GM12878 (cell line): ENCODE data around the gene PTS. TPM values are rescaled to one million over a fixed set of nuclear protein-coding genes. Genes with fewer than 3 reads are reported as not detected.

Experiments
- ATAC-seq: fragments of 200-7000 bp; cut with Tn5 transposase; 3 replicates; pipeline ENCODE4 v1.9.1; 2020; ENCODE audit warnings: mild to moderate bottlenecking, moderate library complexity
- Bru-seq: library from RNA; stranded (reverse); fragments of 400-500 nt; gene quantifications from one replicate; lab custom pipeline; 2021; lab: Mats Ljungman, UMichigan
- BruChase-seq, 2 experiments: library from RNA; stranded (reverse); fragments of 400-500 nt; gene quantifications; one replicate each; lab custom pipeline; 2021; lab: Mats Ljungman, UMichigan
- BruUV-seq: library from RNA; stranded (reverse); fragments of 400-500 nt; replicated peaks from 2 replicates; lab custom pipeline; 2021; lab: Mats Ljungman, UMichigan
- CTCF ChIA-PET: fragments of 300-600 bp; sonication (Branson Sonifier 250); formaldehyde crosslinking; extraction: SDS; loops from one replicate; lab custom pipeline; 2021; ENCODE audit warnings: inconsistent platforms; lab: Yijun Ruan, JAX
- POLR2A ChIA-PET: fragments of 350-600 bp; formaldehyde crosslinking; extraction: SDS; loops from one replicate; lab custom pipeline; 2021; ENCODE audit warnings: inconsistent platforms; lab: Charles Lee
- RAD21 ChIA-PET: fragments of 300-600 bp; sonication (Branson Sonifier 250); formaldehyde crosslinking; loops from one replicate; lab custom pipeline; 2023; ENCODE audit warnings: antibody characterized with exemption; ENCODE audit not compliant: unreplicated experiment; lab: Charles Lee
- SMC1A ChIA-PET: fragments of 300-600 bp; sonication (Branson Sonifier 250); formaldehyde crosslinking; loops from one replicate; lab custom pipeline; 2023; ENCODE audit not compliant: unreplicated experiment, uncharacterized antibody; lab: Charles Lee
- DNase-seq: peaks from one replicate; pipeline ENCODE4 v3.0.0-alpha.2; 2011; ENCODE audit warnings: low read depth, low spot score
- FAIRE-seq: peaks from 3 replicates; lab custom pipeline; 2011; peaks lifted over from hg19 to GRCh38; lab: Jason Lieb, UNC
- H2AFZ ChIP-seq: 2 replicates; pipeline ENCODE4 v1.6.0; 2011; ENCODE audit warnings: low read depth, low read length, control low read depth; ENCODE audit not compliant: control insufficient read depth
- H3K27ac ChIP-seq: 2 replicates; pipeline ENCODE4 v1.5.1; 2011; ENCODE audit warnings: control low read depth; ENCODE audit not compliant: control insufficient read depth, insufficient read depth
- H3K27me3 ChIP-seq, 2 experiments: replicated peaks in 1 of 2; 2 replicates each; pipeline versions ENCODE4 v1.6.0 to v1.6.1; 2011; ENCODE audit warnings: low read length in 1 of 2; ENCODE audit not compliant: control insufficient read depth in 2 of 2, insufficient read depth in 2 of 2
- H3K36me3 ChIP-seq, 2 experiments: 2 replicates each; pipeline ENCODE4 v1.5.1; 2011; ENCODE audit warnings: low read length in 1 of 2; ENCODE audit not compliant: control insufficient read depth in 2 of 2, insufficient read depth in 2 of 2
- H3K4me1 ChIP-seq: 2 replicates; pipeline ENCODE4 v1.6.1; 2011; ENCODE audit warnings: mild to moderate bottlenecking, low read length, moderate library complexity, mixed read lengths; ENCODE audit not compliant: control insufficient read depth, insufficient read depth
- H3K4me2 ChIP-seq: 2 replicates; pipeline ENCODE4 v1.6.0; 2011; ENCODE audit warnings: control low read depth; ENCODE audit not compliant: control insufficient read depth, insufficient read depth
- H3K4me3 ChIP-seq: fragments of 200-600 bp; sonication (generic); 2 replicates; pipeline ENCODE4 v1.5.1; 2016
- H3K79me2 ChIP-seq: 2 replicates; pipeline ENCODE4 v1.6.0; 2011; ENCODE audit warnings: low read length; ENCODE audit not compliant: control insufficient read depth, insufficient read depth
- H3K9ac ChIP-seq: 2 replicates; pipeline ENCODE4 v1.8.0; 2011; ENCODE audit warnings: low read length, control low read depth, mixed read lengths; ENCODE audit not compliant: control insufficient read depth, insufficient read depth
- H3K9me3 ChIP-seq: replicated peaks from 3 replicates; pipeline ENCODE4 v1.5.1; 2011; ENCODE audit warnings: mild to moderate bottlenecking, low read length; ENCODE audit not compliant: control insufficient read depth, insufficient read depth
- H4K20me1 ChIP-seq: 2 replicates; pipeline ENCODE4 v1.6.0; 2011; ENCODE audit not compliant: control insufficient read depth, insufficient read depth
- FOXM1 ChIP-seq: IDR thresholded peaks from 2 replicates; pipeline ENCODE4 v1.6.1; 2012; ENCODE audit warnings: low read depth, mild to moderate bottlenecking, inconsistent platforms, low read length, moderate library complexity
- NFYA ChIP-seq: IDR thresholded peaks from 2 replicates; pipeline ENCODE4 v1.6.1; 2011; ENCODE audit warnings: low read depth, mild to moderate bottlenecking, low read length, improper control_type of control experiment, borderline replicate concordance
- NFYB ChIP-seq: IDR thresholded peaks from 2 replicates; pipeline ENCODE4 v1.6.1; 2011; ENCODE audit warnings: low read depth, mild to moderate bottlenecking, low read length, improper control_type of control experiment, moderate library complexity; ENCODE audit not compliant: insufficient read depth
- NKRF ChIP-seq: fragments of 450-650 bp; conservative IDR thresholded peaks from 2 replicates; pipeline ENCODE4 v1.6.1; 2017; ENCODE audit warnings: mild to moderate bottlenecking, moderate library complexity
- POLR2AphosphoS2 ChIP-seq: IDR thresholded peaks from 2 replicates; pipeline ENCODE4 v1.6.1; 2011; ENCODE audit warnings: low read depth, mild to moderate bottlenecking, low read length, improper control_type of control experiment, moderate library complexity
- POU2F2 ChIP-seq: IDR thresholded peaks from 3 replicates; pipeline ENCODE4 v1.6.1; 2011; ENCODE audit warnings: low read depth, mild to moderate bottlenecking, low read length, borderline replicate concordance
- REST ChIP-seq: IDR thresholded peaks from 2 replicates; pipeline ENCODE4 v1.6.1; 2012; ENCODE audit warnings: mild to moderate bottlenecking, low read depth, low read length
- SIN3A ChIP-seq: IDR thresholded peaks from 2 replicates; pipeline ENCODE4 v1.6.1; 2012; ENCODE audit warnings: low read depth, low read length, improper control_type of control experiment
- SRF ChIP-seq, 2 experiments: IDR thresholded peaks; 2 replicates each; pipeline ENCODE4 v1.6.1; 2011; ENCODE audit warnings: low read depth in 2 of 2, low read length in 2 of 2, mild to moderate bottlenecking in 1 of 2, moderate library complexity in 1 of 2
- ZNF274 ChIP-seq: IDR thresholded peaks from one replicate; pipeline ENCODE4 v1.8.0; 2011; ENCODE audit not compliant: insufficient read length, insufficient read depth
- WGBS: methylation state at CpG from one replicate; pipeline ENCODE4 v1.1.6; 2016; ENCODE audit warnings: low lambda C conversion rate; ENCODE audit not compliant: insufficient replicate concordance, insufficient coverage; ENCODE audit errors: missing lambda C conversion rate; 5-methylcytosine and 5-hydroxymethylcytosine counted together
- in situ Hi-C: fragments of 300-500 bp; cut with MboI; formaldehyde crosslinking; loops from 9 replicates; pipeline ENCODE4 v1.14.3; 2018; ENCODE audit warnings: mixed read lengths
- intact Hi-C: fragments of 100-400 bp; cut with micrococcal nuclease; formaldehyde crosslinking; loops from one replicate; pipeline ENCODE4 v1.14.2; 2022; ENCODE audit not compliant: unreplicated experiment
- long read RNA-seq, 2 experiments: library from polyadenylated mRNA; unstranded; transcript quantifications; one replicate each; pipeline ENCODE4 v2.0.0, GENCODE V29; 2019 to 2020
- polyA minus RNA-seq, 3 experiments: library from RNA; depleted of rRNA, polyadenylated mRNA; stranded (reverse); fragments of >200 nt; gene quantifications; 2 replicates each; pipeline ENCODE4 v1.2.3, GENCODE V29; 2011
- polyA plus RNA-seq, 11 experiments: library from polyadenylated mRNA; depleted of rRNA in 4 of 11; unstranded in 6 of 11; stranded (reverse) in 5 of 11; fragments of >200 nt; fragmentation: Nextera tagmentation in 4 of 11; fragmentation: Illumina TruSeq in 1 of 11; extraction: Ambion mirVana in 4 of 11; extraction: Trizol in 1 of 11; gene quantifications; 1 replicate in 1 of 11; 2 replicates in 10 of 11; pipeline versions ENCODE4 v1.2.1 to v1.2.3, GENCODE V29; 2011 to 2016; ENCODE audit warnings: inconsistent platforms in 2 of 11, missing spikeins in 2 of 11, low read depth in 1 of 11
- total RNA-seq, 4 experiments: library from RNA; depleted of rRNA in 3 of 4; stranded (reverse); fragments of >200 nt in 3 of 4; fragmentation: Illumina TruSeq in 1 of 4; extraction: Trizol in 1 of 4; gene quantifications; 2 replicates each; pipeline versions ENCODE4 v1.2.1 to v1.2.3, GENCODE V29; 2013 to 2021

PTS gene
- total RNA-seq (2013; cell fraction: nucleolus; rRNA removed) = 43.8 and 49.1 TPM in 2 replicates
- total RNA-seq (2014; rRNA removed) (11.7 and 16.9 TPM in 2 replicates), total RNA-seq (2014; rRNA removed; fragmentation: Illumina TruSeq; extraction: Trizol) (13.1 and 13.2 TPM in 2 replicates), total RNA-seq (2021) (12.3 and 14.0 TPM in 2 replicates), polyA plus RNA-seq (2011; rRNA removed) (15.0 and 20.2 TPM in 2 replicates), polyA plus RNA-seq (2014; fragmentation: Illumina TruSeq; extraction: Trizol) (11.9 and 12.4 TPM in 2 replicates), polyA plus RNA-seq (2014; fragmentation: Nextera tagmentation; extraction: Ambion mirVana) (10 to 100 TPM; 45.0 to 47.6 TPM), polyA plus RNA-seq (2014; rRNA removed) (15.5 and 15.9 TPM in 2 replicates), polyA plus RNA-seq (2016; fragmentation: Nextera tagmentation; extraction: Ambion mirVana) (10 to 100 TPM; 39.4 to 40.3 TPM), polyA minus RNA-seq (2011; rRNA and poly(A)+ RNA removed) (9.4 and 13.6 TPM in 2 replicates), Bru-seq, nascent RNA (percentile 92 among the genes with signal in this experiment), BruChase-seq, experiment 1, labeled RNA remaining after a 6-hour chase (percentile 79 among the genes with signal in this experiment), BruChase-seq, experiment 2, labeled RNA remaining after a 2-hour chase (percentile 82 among the genes with signal in this experiment)
- polyA plus RNA-seq (2011; ENCODE audit: low read depth) = 6.2 TPM
- 6.8 and 7.3 TPM in 2 replicates for polyA plus RNA-seq (2011; cell fraction: cytosol; rRNA removed)
- 11.8 and 13.1 TPM in 2 replicates for polyA plus RNA-seq (2011; cell fraction: nucleus; rRNA removed)
- 9.4 and 13.9 TPM in 2 replicates for polyA plus RNA-seq (2012)
- 1.9 and 4.0 TPM in 2 replicates for polyA minus RNA-seq (2011; cell fraction: cytosol; rRNA and poly(A)+ RNA removed)
- polyA minus RNA-seq (2011; cell fraction: nucleus; rRNA and poly(A)+ RNA removed) = 9.2 and 17.0 TPM in 2 replicates
- long read RNA-seq, experiment 1, transcript PTS-207 (5 exons, 846 nt) = major isoform, 9 of 16 reads
- long read RNA-seq, experiment 1, partial matches to known transcripts = 1 of 16 reads
- long read RNA-seq, experiment 1, other reads (novel, unspliced or antisense) = 2 of 16 reads
- long read RNA-seq, experiment 2, transcript PTS-207 (5 exons, 846 nt) = major isoform, 15 of 42 reads
- long read RNA-seq, experiment 2, transcript PTS-201 (6 exons, 935 nt) = minor isoform, 14 of 42 reads
- long read RNA-seq, experiment 2, partial matches to known transcripts = 1 of 42 reads
- long read RNA-seq, experiment 2, other reads (novel, unspliced or antisense) = 11 of 42 reads

GRCh38 chr11:112226062-112226830 lies at the start of gene PTS:
Gene PTS, plus strand, starts transcription at chr11:112226428. Its CDS starts 16 bp downstream, at chr11:112226444.
- no peaks in the 10 kb centered on the region for H3K9me3 ChIP-seq
- H3K79me2 ChIP-seq = peaks cover 21% of the 10 kb centered on the region
- CTCF ChIA-PET = interaction anchor here (1.7 to 16.3 kb wide), 2 partner anchors 56 to 113 kb away, joined by 7 to 314 read pairs; no protein-coding TSS in a partner anchor
- RAD21 ChIA-PET = interaction anchor here (1.2 kb wide), 1 partner anchor 54 kb away, joined by 4 read pairs; no protein-coding TSS in a partner anchor
- H4K20me1 ChIP-seq = no peaks in the 10 kb centered on the region
- ATAC-seq (peak; percentile 96), DNase-seq (peak; percentile 64), FAIRE-seq (peak; percentile 78)
- peak within 1 kb of the TSS; percentile 95 for H3K27ac ChIP-seq
- intact Hi-C loops (loop anchor here (10.0 kb wide), 2 partner anchors 351 to 569 kb away; partner anchors contain the start of genes ALG9, CFAP68 and FDXACB1), in situ Hi-C loops (loop anchor here (5.0 to 10.0 kb wide), 2 partner anchors 356 to 1059 kb away; no protein-coding TSS in a partner anchor)
- POLR2A ChIA-PET = interaction anchor here (0.6 to 1.1 kb wide), 3 partner anchors 49 to 140 kb away, joined by 3 to 4 read pairs (median 3); partner anchors contain the start of genes SDHD and TIMM8B
- SMC1A ChIA-PET = interaction anchor here (1.1 to 13.1 kb wide), 4 partner anchors 18 to 354 kb away, joined by 3 to 161 read pairs (median 3); no protein-coding TSS in a partner anchor
- peak within 1 kb of the TSS; percentile 98 for H3K4me3 ChIP-seq
- peaks cover 7% of the 10 kb centered on the region for H3K4me1 ChIP-seq
- peak within 1 kb of the TSS; percentile 83 for H2AFZ ChIP-seq
- H3K4me2 ChIP-seq = peak within 1 kb of the TSS; percentile 95
- peak within 1 kb of the TSS; percentile 97 for H3K9ac ChIP-seq
- H3K27me3 ChIP-seq = no peaks in the 10 kb centered on the region
- WGBS = under 1% methylated on average over 68 of the region's 70 CpGs
- no peaks in the 10 kb centered on the region; a peak in 3 of 4 replicates for H3K36me3 ChIP-seq
- BruUV-seq = no TSS peak
- peak; percentile 74 for TF ChIP-seq NKRF
- TF ChIP-seq NFYA = no peak
- TF ChIP-seq ZNF274 = no peak
- TF ChIP-seq FOXM1 = no peak
- TF ChIP-seq SIN3A = peak; percentile 56; the same call in 1 of the 2 replicates
- peak; percentile 51; the same call in 1 of the 2 replicates for TF ChIP-seq REST
- peak; percentile 49; the same call in 1 of the 2 replicates for TF ChIP-seq NFYB
- peak; percentile 69; the same call in 2 of the 3 replicates for TF ChIP-seq POU2F2
- peak; percentile 51 to 70; a peak in 2 of 4 replicates for TF ChIP-seq SRF (IDR thresholded peaks at IDR 0.05; ENCODE audit: low read depth in 2 of 2, low read length in 2 of 2)
- TF ChIP-seq POLR2AphosphoS2 = peak; percentile 94
